Measurements from ENCODE around the gene CHURC1. TPM values are rescaled to one million over a fixed set of nuclear protein-coding genes. Genes with fewer than 3 reads are reported as not detected.

CHURC1 gene
- total RNA-seq, 1 donor from 2014 or later, result 52.5 TPM

DNA sequence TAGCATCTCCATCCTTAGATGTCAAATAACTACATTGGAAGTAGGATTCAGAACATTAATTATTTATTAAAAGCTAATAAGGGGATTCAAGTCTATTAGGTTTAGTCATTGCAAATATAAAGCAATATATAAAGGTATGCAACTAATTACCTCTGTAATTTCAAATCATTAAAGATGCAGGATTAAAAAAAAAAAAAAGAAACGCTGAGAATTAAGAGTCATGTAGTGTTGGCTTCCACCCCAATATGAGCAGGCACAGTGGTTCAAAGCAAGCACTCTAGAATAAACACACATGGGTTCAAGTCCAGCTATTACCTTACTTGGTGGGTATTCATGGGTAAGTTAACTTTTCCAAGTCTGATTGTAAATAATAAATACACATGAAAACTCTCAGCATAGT, 45.4 kb upstream of the CHURC1 start:
- Histone ChIP-seq H3K4me3 (no peak overlapping the region), H3K9me3 (no peaks in the 10 kb centered on the region), H3K36me3 (no peaks in the 10 kb centered on the region), H3K4me1 (no peaks in the 10 kb centered on the region), H3K27ac (no peak overlapping the region), H3K27me3 (no peaks in the 10 kb centered on the region)
- intact Hi-C loops (cut with DNase I), result no loop called here
- DNase-seq, result no peak
- TF ChIP-seq, protein P1, sequence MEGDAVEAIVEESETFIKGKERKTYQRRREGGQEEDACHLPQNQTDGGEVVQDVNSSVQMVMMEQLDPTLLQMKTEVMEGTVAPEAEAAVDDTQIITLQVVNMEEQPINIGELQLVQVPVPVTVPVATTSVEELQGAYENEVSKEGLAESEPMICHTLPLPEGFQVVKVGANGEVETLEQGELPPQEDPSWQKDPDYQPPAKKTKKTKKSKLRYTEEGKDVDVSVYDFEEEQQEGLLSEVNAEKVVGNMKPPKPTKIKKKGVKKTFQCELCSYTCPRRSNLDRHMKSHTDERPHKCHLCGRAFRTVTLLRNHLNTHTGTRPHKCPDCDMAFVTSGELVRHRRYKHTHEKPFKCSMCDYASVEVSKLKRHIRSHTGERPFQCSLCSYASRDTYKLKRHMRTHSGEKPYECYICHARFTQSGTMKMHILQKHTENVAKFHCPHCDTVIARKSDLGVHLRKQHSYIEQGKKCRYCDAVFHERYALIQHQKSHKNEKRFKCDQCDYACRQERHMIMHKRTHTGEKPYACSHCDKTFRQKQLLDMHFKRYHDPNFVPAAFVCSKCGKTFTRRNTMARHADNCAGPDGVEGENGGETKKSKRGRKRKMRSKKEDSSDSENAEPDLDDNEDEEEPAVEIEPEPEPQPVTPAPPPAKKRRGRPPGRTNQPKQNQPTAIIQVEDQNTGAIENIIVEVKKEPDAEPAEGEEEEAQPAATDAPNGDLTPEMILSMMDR (IDR thresholded peaks at IDR 0.05), result no peak
- ATAC-seq, result no peak

DNA sequence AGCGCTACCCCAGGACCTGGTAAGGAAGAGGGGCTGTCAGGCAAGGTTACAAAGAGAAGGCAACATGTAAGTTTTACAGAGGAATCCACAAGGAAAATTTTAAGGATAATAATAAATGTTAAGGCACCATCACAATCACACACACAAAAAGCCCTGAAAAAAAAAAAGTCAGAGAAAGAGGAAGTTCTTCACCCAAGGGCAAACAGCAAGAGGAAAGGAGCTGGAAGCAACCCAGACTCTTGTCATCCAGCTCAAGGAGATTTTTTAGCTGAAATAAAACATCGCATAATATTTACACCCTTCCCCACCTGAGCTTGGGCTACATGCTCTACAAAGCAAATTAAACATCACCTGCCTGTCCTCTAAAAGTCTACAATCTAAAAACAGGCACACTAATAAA, 44.1 kb upstream of the CHURC1 start:
- no peak overlapping the region for H3K27ac ChIP-seq
- no peaks in the 10 kb centered on the region for H3K36me3 ChIP-seq
- no peak overlapping the region for H3K4me3 ChIP-seq
- ATAC-seq (no peak), DNase-seq (no peak)
- no peaks in the 10 kb centered on the region for H3K4me1 ChIP-seq
- peaks cover 1% of the 10 kb centered on the region for H3K27me3 ChIP-seq
- no peaks in the 10 kb centered on the region for H3K9me3 ChIP-seq
- TF ChIP-seq, protein P1 (IDR thresholded peaks at IDR 0.05), result no peak
- intact Hi-C loops (cut with DNase I), result no loop called here

DNA sequence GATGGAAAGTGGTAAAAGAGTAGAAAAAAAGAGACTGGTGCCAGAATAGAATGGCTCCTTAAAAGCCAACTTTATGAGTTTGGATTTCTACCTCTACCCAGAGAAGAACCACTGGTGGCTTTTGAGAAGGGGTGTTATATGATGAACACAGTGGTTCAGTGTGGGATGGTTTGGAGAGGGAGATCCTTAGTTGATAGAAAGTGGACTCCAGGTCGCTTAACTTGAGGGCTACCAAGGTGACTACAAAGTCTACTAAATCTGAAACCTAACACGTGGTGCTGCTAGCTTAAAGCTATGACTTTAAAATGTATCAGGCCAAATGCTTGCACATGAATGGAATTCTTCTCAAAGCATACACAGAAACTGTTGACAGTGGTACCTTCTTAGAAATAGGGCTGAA, 42.9 kb upstream of the CHURC1 start:
- TF ChIP-seq, protein P1 (IDR thresholded peaks at IDR 0.05), result no peak
- Histone ChIP-seq H3K27me3 (peaks cover 10% of the 10 kb centered on the region), H3K4me1 (no peaks in the 10 kb centered on the region), H3K36me3 (no peaks in the 10 kb centered on the region), H3K9me3 (no peaks in the 10 kb centered on the region), H3K4me3 (no peak overlapping the region), H3K27ac (no peak overlapping the region)
- intact Hi-C loops (cut with DNase I), result no loop called here
- ATAC-seq (no peak), DNase-seq (no peak)

DNA sequence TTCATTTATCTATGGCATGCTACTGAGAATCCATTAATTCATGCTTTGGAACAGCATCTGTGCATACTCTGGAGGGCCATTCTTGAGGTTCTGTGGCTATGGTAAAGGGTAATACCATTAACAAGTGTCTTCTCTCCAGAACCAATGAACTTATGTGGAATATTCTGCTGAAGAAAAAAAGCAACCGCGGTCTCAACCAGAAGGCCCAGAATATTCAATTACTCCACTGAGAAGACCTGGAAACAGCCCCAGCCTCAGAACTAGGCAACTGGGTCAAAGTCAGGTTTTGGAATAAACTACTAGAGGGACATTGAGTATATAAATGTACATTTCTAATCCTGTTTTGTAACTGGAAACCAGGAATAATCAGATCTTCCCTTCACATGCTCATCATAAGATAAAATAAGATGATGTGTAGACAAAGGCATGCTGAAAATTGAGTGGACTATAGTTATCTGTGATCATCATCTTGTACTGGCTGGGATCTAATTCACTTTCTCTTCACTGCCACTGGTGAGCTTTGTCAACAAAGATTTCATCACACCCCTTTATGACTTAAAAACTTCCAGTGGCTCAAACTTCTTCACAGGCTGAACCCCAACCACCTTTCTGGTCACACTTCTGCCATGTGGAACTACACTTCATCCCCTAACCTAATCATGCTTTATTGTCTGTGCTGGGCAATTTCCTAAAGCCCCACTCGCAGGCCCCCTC, 40.6 kb upstream of the CHURC1 start:
- no peak for DNase-seq
- Histone ChIP-seq H3K36me3 (no peaks in the 10 kb centered on the region), H3K27me3 (peaks cover 20% of the 10 kb centered on the region), H3K4me1 (no peaks in the 10 kb centered on the region), H3K9me3 (no peaks in the 10 kb centered on the region), H3K27ac (no peak overlapping the region), H3K4me3 (no peak overlapping the region)
- TF ChIP-seq, protein P1 (IDR thresholded peaks at IDR 0.05), result no peak
- intact Hi-C loops (cut with DNase I), result no loop called here
- ATAC-seq, result no peak

DNA sequence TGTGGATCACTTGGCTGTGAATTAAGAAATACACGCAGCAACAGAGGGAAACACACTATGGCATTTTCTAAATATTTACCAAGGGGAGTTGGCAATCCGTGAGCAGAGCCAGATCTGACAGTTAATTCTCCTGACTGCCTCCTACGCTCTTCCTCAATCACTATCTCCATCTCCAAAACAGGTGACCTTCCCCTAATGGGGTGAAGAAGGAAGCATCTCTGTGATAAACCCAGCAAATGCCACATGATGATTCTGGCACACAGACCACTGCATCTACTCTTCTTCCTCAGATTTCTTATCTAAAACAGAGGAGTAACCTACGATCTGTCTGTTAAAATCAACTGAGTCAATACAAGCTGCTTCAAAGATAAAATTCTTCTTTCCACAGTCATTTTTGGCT, 38.9 kb upstream of the CHURC1 start:
- intact Hi-C loops (cut with DNase I), result no loop called here
- no peak for ATAC-seq
- H3K4me3 ChIP-seq, result no peak overlapping the region
- no peak for DNase-seq
- TF ChIP-seq, protein P1 (IDR thresholded peaks at IDR 0.05), result no peak
- H3K9me3 ChIP-seq, result no peaks in the 10 kb centered on the region
- peaks cover 5% of the 10 kb centered on the region for H3K4me1 ChIP-seq
- H3K36me3 ChIP-seq, result no peaks in the 10 kb centered on the region
- H3K27me3 ChIP-seq, result peaks cover 37% of the 10 kb centered on the region
- no peak overlapping the region for H3K27ac ChIP-seq

DNA sequence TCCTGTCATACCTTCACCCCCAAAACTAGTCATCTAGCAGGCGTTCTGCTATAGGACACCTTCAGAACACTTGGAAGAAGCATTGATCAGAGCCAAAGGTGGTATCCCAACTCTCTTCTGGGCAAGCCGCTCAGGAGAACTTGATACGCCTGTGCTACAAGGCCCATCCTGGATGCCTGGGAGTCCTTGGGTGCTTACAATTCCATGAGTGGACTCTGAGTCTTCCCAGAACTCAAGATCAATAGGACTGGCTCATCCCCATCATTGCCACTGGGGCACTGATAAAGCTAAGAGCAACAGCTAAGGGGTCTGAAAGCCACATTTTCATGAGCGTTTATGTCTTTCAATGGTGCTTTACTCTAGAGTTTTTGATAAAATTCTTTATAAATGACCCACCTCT, 36.4 kb upstream of the CHURC1 start:
- intact Hi-C loops (cut with DNase I), result no loop called here
- no peak overlapping the region for H3K27ac ChIP-seq
- no peaks in the 10 kb centered on the region for H3K36me3 ChIP-seq
- ATAC-seq (no peak), DNase-seq (no peak)
- no peaks in the 10 kb centered on the region for H3K9me3 ChIP-seq
- H3K4me3 ChIP-seq, result no peak overlapping the region
- H3K4me1 ChIP-seq, result peaks cover 7% of the 10 kb centered on the region
- TF ChIP-seq, protein P1 (IDR thresholded peaks at IDR 0.05), result no peak
- peaks cover 60% of the 10 kb centered on the region for H3K27me3 ChIP-seq

All from upper lobe of right lung (tissue), 1 donor.